HG02642 (cell line): Measurements from ENCODE around the gene FBN1.

Experiments
- ATAC-seq: cut with Tn5 transposase; IDR thresholded peaks from one replicate; pipeline ENCODE4 v1.9.1; 2021; ENCODE audit warnings: mild to moderate bottlenecking; ENCODE audit not compliant: unreplicated experiment, poor library complexity

Gene FBN1

GRCh38 chr15:48527517-48527916 lies 118.0 kb downstream of the FBN1 start:
- ATAC-seq: no peak

- no peak for ATAC-seq
These were observed 122.6 kb downstream of the FBN1 start for GRCh38 chr15:48522911-48523310.

- ATAC-seq: no peak
These were observed 123.4 kb downstream of the FBN1 start for GRCh38 chr15:48522123-48522522.

GRCh38 chr15:48520376-48521155 lies 124.9 kb downstream of the FBN1 start:
- ATAC-seq: no peak

DNA sequence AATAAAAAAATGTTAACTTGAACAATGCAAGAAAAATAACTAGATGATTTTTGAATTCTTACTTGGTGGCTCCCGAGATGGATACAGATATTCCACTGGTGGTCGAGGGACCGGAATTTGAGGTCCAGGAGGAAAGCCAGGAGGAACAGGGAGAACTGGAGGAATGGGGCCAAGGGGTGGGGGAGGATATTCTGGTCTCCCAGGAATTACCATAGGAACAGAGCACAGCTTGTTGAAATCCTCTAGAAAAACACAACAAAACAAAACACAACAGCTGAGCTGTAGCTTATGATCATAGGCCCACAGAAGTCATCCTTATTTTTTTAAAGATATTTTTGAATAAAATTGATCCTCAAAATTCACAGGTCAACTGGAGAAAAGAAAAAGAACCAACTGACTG lies 129.4 kb downstream of the FBN1 start:
- no peak for ATAC-seq

GRCh38 chr15:48515500-48515899 lies 130.0 kb downstream of the FBN1 start:
- ATAC-seq: no peak

DNA sequence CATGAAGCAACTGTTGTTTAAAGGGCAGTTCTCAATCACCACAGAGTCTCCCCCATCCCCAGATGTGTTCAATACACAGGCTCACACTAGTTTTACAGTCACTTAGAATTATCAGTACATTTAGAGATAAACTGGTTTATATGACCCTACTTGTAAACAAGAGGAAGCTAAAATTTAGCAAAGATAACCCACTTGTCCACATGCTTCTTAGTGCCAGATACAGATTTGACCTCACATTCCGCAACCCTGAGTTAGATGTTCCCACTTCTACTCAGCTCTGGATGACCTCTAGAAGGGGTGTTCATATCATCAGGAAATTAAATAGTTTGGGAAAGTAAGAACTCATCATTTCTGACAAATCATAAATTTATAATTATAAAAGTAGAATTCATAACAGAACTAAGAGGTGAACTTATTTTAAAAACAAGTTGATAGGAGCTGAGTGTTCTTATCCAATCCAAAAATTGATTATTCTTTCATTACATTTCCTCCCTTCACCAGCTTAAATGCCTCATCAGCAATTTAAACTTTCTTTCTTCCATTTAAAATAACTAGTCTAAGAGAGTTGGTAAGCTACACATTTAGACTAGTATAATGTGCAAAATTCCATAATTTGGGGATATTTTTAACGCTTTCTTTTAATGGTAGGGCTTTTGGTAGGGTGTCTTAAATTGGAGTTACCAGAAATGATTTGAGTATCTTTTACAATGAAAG lies 131.2 kb downstream of the FBN1 start:
- no peak for ATAC-seq

GRCh38 chr15:48510976-48511375 lies 134.5 kb downstream of the FBN1 start:
- ATAC-seq: no peak

DNA sequence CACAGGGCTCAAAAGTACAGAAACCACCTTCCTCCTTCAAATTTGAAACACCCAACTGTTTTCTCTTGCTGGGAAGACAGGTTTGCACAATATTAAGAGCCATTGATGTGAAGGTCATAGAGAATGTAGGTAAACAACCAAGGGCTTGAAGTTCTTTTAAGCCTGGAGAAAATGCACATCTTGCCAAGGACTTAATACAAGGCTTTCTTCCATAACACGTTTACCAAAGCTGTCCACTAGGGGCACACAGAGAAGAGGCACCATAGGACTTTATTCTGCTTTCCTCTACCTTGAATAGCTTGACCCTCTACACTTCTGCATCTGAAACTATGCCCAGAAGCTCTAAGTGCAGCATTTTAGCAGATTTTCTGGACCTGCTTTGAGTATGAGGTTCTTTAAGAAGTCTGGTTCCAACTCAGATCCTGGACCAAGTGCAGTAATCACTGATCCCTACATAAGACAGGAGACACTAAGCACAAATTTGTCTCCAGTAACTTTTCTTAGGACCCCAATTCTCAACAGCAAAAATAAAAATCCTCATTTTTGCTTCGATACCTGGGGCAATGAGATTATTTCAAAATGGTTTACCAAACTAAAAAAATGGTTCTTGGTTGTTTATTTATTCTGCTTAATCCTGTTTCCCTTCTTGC lies 138.0 kb downstream of the FBN1 start:
- ATAC-seq: peak; percentile 90

- no peak for ATAC-seq
These were observed 140.4 kb downstream of the FBN1 start for GRCh38 chr15:48505067-48505466.

DNA sequence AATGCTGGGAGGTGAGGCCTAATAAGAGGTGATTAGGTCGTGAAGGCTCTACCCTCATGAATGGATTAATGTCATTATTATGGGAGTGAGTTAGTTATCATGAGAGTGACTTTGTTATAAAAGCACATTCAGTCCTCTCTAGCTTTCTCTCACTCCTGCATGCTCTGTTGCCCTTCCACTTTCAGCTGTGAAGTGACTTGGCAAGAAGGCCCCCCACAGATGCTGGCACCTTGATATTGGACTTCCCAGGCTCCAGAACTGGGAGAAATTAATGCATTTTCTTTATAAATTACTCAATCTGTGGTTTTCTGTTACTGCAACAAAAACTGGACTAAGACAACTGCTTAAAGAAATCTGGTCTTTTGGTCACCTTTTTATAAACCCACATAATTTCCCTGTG lies 144.3 kb downstream of the FBN1 start:
- ATAC-seq: peak; percentile 72

GRCh38 chr15:48500595-48500994 lies 144.9 kb downstream of the FBN1 start:
- no peak for ATAC-seq

DNA sequence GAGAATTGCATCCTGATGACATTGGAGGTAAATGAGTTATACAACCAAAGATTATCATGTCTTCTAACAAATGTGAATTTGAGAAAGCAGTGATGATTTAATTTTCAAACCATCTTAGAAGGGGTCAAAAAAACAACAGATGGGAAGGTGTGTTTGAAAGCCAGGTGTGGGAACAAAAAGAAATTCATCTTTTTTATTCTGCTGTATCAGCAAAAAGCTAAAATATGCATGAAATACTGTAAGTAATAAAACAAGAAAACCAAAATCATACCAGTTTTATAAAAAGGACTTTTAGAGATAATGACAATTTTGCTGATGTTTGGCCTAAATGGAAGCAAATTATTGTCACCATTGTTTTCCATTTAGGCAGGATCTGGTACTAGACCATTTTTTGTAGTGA lies 145.5 kb downstream of the FBN1 start:
- ATAC-seq: no peak

- ATAC-seq: no peak
These were observed 146.7 kb downstream of the FBN1 start for GRCh38 chr15:48498828-48499227.

GRCh38 chr15:48494631-48495030 lies 150.9 kb downstream of the FBN1 start:
- ATAC-seq: no peak

- ATAC-seq: no peak
These were observed 151.7 kb downstream of the FBN1 start for GRCh38 chr15:48493763-48494225.

- ATAC-seq: no peak
These were observed 152.3 kb downstream of the FBN1 start for GRCh38 chr15:48493084-48493762.

GRCh38 chr15:48486228-48486627 lies 159.3 kb downstream of the FBN1 start:
- no peak for ATAC-seq

- no peak for ATAC-seq
These were observed 163.7 kb downstream of the FBN1 start for GRCh38 chr15:48481802-48482201.

DNA sequence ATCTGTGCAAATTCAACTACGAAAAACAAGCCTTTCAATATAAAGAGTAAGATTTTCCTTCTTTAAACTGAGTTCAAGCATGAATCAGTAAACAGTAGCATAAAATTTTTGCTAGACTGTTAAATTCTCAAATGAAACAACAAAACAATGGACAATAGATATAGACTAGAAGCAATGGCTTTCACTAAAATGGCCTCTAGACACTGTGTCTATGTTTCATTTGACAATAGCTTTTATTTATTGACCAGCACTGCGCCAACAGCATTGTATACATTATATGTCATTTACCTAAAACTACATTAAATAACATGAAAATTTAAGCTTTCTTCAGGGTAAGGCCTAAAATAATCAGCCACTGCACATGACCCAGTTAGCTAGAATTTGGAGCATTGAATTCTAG lies 165.8 kb downstream of the FBN1 start:
- ATAC-seq: no peak

DNA sequence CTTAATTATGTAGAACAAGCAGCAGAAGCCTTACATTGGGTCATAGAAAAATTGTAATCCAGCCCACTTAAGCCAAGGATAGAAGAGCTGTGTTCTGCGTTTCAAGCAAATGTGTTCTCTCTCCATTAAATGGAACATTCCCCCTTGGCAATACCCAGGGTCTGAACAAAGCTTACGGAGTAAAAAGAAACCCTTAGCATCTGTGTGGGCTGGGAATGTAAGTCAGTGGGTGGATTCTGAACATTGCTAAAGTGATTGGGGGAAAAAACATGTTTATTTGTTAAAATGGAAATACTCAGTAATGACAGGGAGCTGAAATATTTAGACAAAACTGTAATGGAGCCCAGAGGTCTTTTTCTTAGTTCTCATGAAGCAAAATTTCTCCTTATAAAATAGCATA lies 166.9 kb downstream of the FBN1 start:
- ATAC-seq: no peak
